Activated T-helper 1 cell treated with anti-CD3 and anti-CD28 coated beads, Interleukin-12 subunit alpha, Interleukin-12 subunit beta, Interleukin-2, Interleukin-4 antibody, amounts not matched to agents 30 ng/mL and 10 ng/mL and 1 ng/mL, durations not matched to agents 14 hours and 24 hours and 36 hours (primary cell): Measurements from ENCODE around the gene GCSAML. TPM values are rescaled to one million over a fixed set of nuclear protein-coding genes. Genes with fewer than 3 reads are reported as not detected.
"Not testable (repeated sequence)": the region's sequence is repeated elsewhere in the genome, so short reads cannot be mapped to it uniquely, and the experiment has no call there.

Experiments
- DNase-seq: peaks from one replicate; pipeline ENCODE4 v3.0.0; 2021; ENCODE audit warnings: low spot score
- H3K27ac Mint-ChIP-seq: one replicate; pipeline ENCODE4 v1.8.0; 2021; ENCODE audit warnings: mild to moderate bottlenecking, mixed read lengths
- H3K27me3 Mint-ChIP-seq: one replicate; pipeline ENCODE4 v1.8.0; 2022; ENCODE audit warnings: mild to moderate bottlenecking, moderate library complexity, mixed read lengths; ENCODE audit not compliant: insufficient read depth
- H3K36me3 Mint-ChIP-seq: one replicate; pipeline ENCODE4 v1.8.0; 2021; ENCODE audit warnings: low read depth, mixed read lengths
- H3K4me1 Mint-ChIP-seq: one replicate; pipeline ENCODE4 v1.8.0; 2021; ENCODE audit warnings: low read depth, mixed read lengths
- H3K4me3 Mint-ChIP-seq: one replicate; pipeline ENCODE4 v1.8.0; 2021; ENCODE audit warnings: mild to moderate bottlenecking, moderate library complexity, mixed read lengths
- H3K9me3 Mint-ChIP-seq: one replicate; pipeline ENCODE4 v1.8.0; 2021; ENCODE audit warnings: mixed read lengths
- intact Hi-C: fragments of 100-400 bp; cut with micrococcal nuclease; formaldehyde crosslinking; loops from one replicate; pipeline ENCODE4 v1.15.1; 2024
- total RNA-seq: library from RNA; stranded (reverse); gene quantifications from 2 replicates; pipeline ENCODE4 v1.2.3, GENCODE V29; 2022

The GCSAML gene
- 0.16 TPM in 1 of 2 replicates, not detected in the other for total RNA-seq

GRCh38 chr1:247548769-247549182 lies at the start of gene GCSAML:
Gene GCSAML, plus strand, starts transcription at chr1:247549134. Its CDS starts 58 bp downstream, at chr1:247549192.
- no peak within 1 kb of the TSS for H3K27ac Mint-ChIP-seq
- H3K9me3 Mint-ChIP-seq = no peaks in the 10 kb centered on the region
- peaks cover 7% of the 10 kb centered on the region for H3K4me1 Mint-ChIP-seq
- intact Hi-C loops = no loop called here
- H3K27me3 Mint-ChIP-seq = peaks cover 3% of the 10 kb centered on the region
- no peak for DNase-seq
- no peak within 1 kb of the TSS for H3K4me3 Mint-ChIP-seq
- no peaks in the 10 kb centered on the region for H3K36me3 Mint-ChIP-seq

GRCh38 chr1:247500865-247501264 lies 48.1 kb upstream of the GCSAML start:
- H3K27ac Mint-ChIP-seq = no peak overlapping the region
- H3K4me3 Mint-ChIP-seq = no peak overlapping the region

GRCh38 chr1:247506831-247507230 lies 42.1 kb upstream of the GCSAML start:
- Mint-ChIP-seq H3K36me3 (no peaks in the 10 kb centered on the region), H3K9me3 (no peaks in the 10 kb centered on the region), H3K4me3 (no peak overlapping the region), H3K4me1 (no peaks in the 10 kb centered on the region), H3K27me3 (no peaks in the 10 kb centered on the region), H3K27ac (no peak overlapping the region)
- DNase-seq = no peak
- intact Hi-C loops = no loop called here

More at GRCh38 chr1:247500865-247501264, 48.1 kb upstream of the GCSAML start:
- Mint-ChIP-seq H3K27me3 (peaks cover 7% of the 10 kb centered on the region), H3K36me3 (no peaks in the 10 kb centered on the region), H3K9me3 (no peaks in the 10 kb centered on the region), H3K4me1 (no peaks in the 10 kb centered on the region)
- intact Hi-C loops = no loop called here
- DNase-seq = no peak

- Mint-ChIP-seq H3K27me3 (no peaks in the 10 kb centered on the region), H3K9me3 (peaks cover 6% of the 10 kb centered on the region), H3K27ac (no peak overlapping the region), H3K4me1 (no peaks in the 10 kb centered on the region), H3K4me3 (no peak overlapping the region), H3K36me3 (no peaks in the 10 kb centered on the region)
- DNase-seq = no peak
- intact Hi-C loops = no loop called here
These were observed 30.9 kb upstream of the GCSAML start for GRCh38 chr1:247517795-247518612.

- Mint-ChIP-seq H3K4me1 (no peaks in the 10 kb centered on the region), H3K27me3 (no peaks in the 10 kb centered on the region), H3K9me3 (peaks cover 8% of the 10 kb centered on the region), H3K36me3 (no peaks in the 10 kb centered on the region), H3K27ac (no peak overlapping the region), H3K4me3 (no peak overlapping the region)
- no peak for DNase-seq
- intact Hi-C loops = no loop called here
These were observed 30.4 kb upstream of the GCSAML start for GRCh38 chr1:247518613-247518891.

- DNase-seq, intact Hi-C loops, H3K9me3 Mint-ChIP-seq, H3K36me3 Mint-ChIP-seq, H3K27ac Mint-ChIP-seq, H3K4me1 Mint-ChIP-seq, H3K4me3 Mint-ChIP-seq, H3K27me3 Mint-ChIP-seq: not testable (repeated sequence)
These were observed 27.0 kb upstream of the GCSAML start for GRCh38 chr1:247521886-247522285.

- no peak for DNase-seq
- intact Hi-C loops = no loop called here
- Mint-ChIP-seq H3K4me1 (no peaks in the 10 kb centered on the region), H3K36me3 (peaks cover 2% of the 10 kb centered on the region), H3K4me3 (no peak overlapping the region), H3K27me3 (peaks cover 3% of the 10 kb centered on the region), H3K27ac (no peak overlapping the region), H3K9me3 (no peaks in the 10 kb centered on the region)
These were observed 20.0 kb upstream of the GCSAML start for GRCh38 chr1:247528812-247529474.

GRCh38 chr1:247529771-247530355 lies 19.1 kb upstream of the GCSAML start:
- no peaks in the 10 kb centered on the region for H3K4me1 Mint-ChIP-seq
- H3K36me3 Mint-ChIP-seq = peaks cover 2% of the 10 kb centered on the region
- intact Hi-C loops = no loop called here
- no peak for DNase-seq
- no peaks in the 10 kb centered on the region for H3K27me3 Mint-ChIP-seq
- no peak overlapping the region for H3K4me3 Mint-ChIP-seq
- no peaks in the 10 kb centered on the region for H3K9me3 Mint-ChIP-seq
- no peak overlapping the region for H3K27ac Mint-ChIP-seq

- Mint-ChIP-seq H3K27ac (no peak overlapping the region), H3K27me3 (no peaks in the 10 kb centered on the region)
These were observed 18.1 kb upstream of the GCSAML start for GRCh38 chr1:247530785-247531184.

GRCh38 chr1:247531937-247532336 lies 17.0 kb upstream of the GCSAML start:
- no peak overlapping the region for H3K27ac Mint-ChIP-seq
- H3K4me1 Mint-ChIP-seq = no peaks in the 10 kb centered on the region

More at GRCh38 chr1:247530785-247531184, 18.1 kb upstream of the GCSAML start:
- intact Hi-C loops = no loop called here
- no peaks in the 10 kb centered on the region for H3K4me1 Mint-ChIP-seq
- H3K36me3 Mint-ChIP-seq = peaks cover 2% of the 10 kb centered on the region
- no peak overlapping the region for H3K4me3 Mint-ChIP-seq
- H3K9me3 Mint-ChIP-seq = no peaks in the 10 kb centered on the region
- no peak for DNase-seq

DNA sequence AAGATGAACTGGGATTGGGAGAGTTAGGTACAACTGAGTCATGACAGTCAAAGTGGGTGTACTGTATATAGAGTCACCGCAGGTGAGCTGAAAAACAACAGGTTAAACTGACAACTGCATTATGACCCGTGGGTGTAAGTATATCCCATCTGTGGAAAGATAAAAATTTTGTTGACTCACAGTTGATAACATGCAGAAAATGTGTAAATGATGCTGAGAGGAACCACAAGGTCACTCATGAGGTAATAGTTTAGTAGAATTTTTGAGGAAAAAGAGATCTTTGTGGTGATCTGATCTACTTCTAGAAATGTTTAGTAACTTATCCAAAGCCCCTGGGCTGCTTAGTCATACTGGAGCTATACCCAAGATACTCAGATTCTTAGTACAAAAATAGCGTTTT lies 13.5 kb upstream of the GCSAML start:
- no peaks in the 10 kb centered on the region for H3K27me3 Mint-ChIP-seq
- no peak overlapping the region for H3K4me3 Mint-ChIP-seq
- no peak for DNase-seq
- intact Hi-C loops = no loop called here
- H3K36me3 Mint-ChIP-seq = peaks cover 2% of the 10 kb centered on the region
- H3K4me1 Mint-ChIP-seq = peaks cover 2% of the 10 kb centered on the region
- no peaks in the 10 kb centered on the region for H3K9me3 Mint-ChIP-seq
- no peak overlapping the region for H3K27ac Mint-ChIP-seq

More at GRCh38 chr1:247531937-247532336, 17.0 kb upstream of the GCSAML start:
- H3K9me3 Mint-ChIP-seq = no peaks in the 10 kb centered on the region
- peaks cover 2% of the 10 kb centered on the region for H3K36me3 Mint-ChIP-seq
- intact Hi-C loops = no loop called here
- DNase-seq = no peak
- no peak overlapping the region for H3K4me3 Mint-ChIP-seq
- H3K27me3 Mint-ChIP-seq = no peaks in the 10 kb centered on the region

DNA sequence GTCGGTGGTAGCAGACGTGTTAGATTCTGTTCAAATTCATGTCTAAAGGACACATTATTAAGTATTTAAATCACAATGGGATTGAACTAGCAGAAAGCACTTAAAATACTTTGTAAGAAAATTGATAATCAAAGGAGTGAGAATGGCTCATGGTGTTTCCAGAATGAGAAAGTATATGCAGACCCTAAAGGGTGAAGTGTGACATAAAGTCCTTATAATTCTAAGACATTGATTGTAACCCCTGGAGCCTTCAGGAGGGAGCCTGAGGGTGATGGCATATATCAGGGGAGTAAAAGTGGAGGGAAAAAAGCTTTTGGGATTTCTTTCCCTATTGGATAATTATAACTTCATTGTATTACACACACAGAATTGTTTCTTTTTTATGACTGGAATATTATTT lies 12.6 kb upstream of the GCSAML start, which contains the start of gene OR2C3:
Gene OR2C3, minus strand, starts transcription at position 101 of the 400 bp plus-strand sequence. CDS start 3,929 bp downstream, outside the sequence.
- Mint-ChIP-seq H3K9me3 (no peaks in the 10 kb centered on the region), H3K27me3 (no peaks in the 10 kb centered on the region), H3K4me1 (peaks cover 4% of the 10 kb centered on the region), H3K36me3 (peaks cover 1% of the 10 kb centered on the region), H3K27ac (no peak within 1 kb of the TSS), H3K4me3 (no peak within 1 kb of the TSS)
- intact Hi-C loops = no loop called here
- no peak for DNase-seq

DNA sequence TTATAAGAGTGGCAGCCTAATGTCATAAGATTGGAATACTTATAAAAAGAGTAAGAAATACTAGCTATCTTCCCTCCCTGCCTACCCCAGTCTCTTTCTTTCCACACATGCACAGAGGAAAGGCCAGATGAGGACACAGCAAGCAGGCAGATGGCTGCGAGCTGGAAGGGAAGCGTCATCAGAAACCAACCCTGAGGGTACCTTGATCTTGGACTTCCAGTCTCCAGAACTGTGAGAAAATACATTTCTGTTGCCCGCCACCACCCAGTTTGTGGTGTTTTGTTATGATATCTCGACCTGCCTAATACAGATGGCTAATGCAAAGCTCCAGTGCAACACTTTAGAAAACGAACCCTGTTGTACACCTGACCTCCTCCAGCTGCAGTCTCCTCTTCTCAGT lies 10.4 kb upstream of the GCSAML start:
- Mint-ChIP-seq H3K9me3 (no peaks in the 10 kb centered on the region), H3K4me3 (no peak overlapping the region), H3K27me3 (peaks cover 2% of the 10 kb centered on the region), H3K4me1 (peaks cover 4% of the 10 kb centered on the region), H3K36me3 (no peaks in the 10 kb centered on the region), H3K27ac (no peak overlapping the region)
- intact Hi-C loops = no loop called here
- no peak for DNase-seq
